Lower leg skin (tissue), 4 donors: ENCODE data around the gene ZRANB3. TPM values are rescaled to one million over a fixed set of nuclear protein-coding genes. Genes with fewer than 3 reads are reported as not detected.
"Not testable (repeated sequence)": the region's sequence is repeated elsewhere in the genome, so short reads cannot be mapped to it uniquely, and the experiment has no call there.

Experiments used
- DNase-seq, 2 donors: peaks; one replicate each; pipeline ENCODE4 v3.0.0-alpha.2; 2019; ENCODE audit warnings: low spot score in 2 of 2
- H3K4me3 ChIP-seq: fragments of 200-600 bp; sonication (generic); 2 replicates; pipeline ENCODE4 v1.5.1; 2017; ENCODE audit warnings: mild to moderate bottlenecking, low read depth; ENCODE audit not compliant: poor library complexity, severe bottlenecking
- CTCF ChIP-seq, 3 donors: fragments of 450-650 bp; IDR thresholded peaks; one replicate each; pipeline ENCODE4 v1.5.1; 2016; ENCODE audit warnings: antibody characterized with exemption in 3 of 3, mild to moderate bottlenecking in 3 of 3, moderate library complexity in 2 of 3
- POLR2A ChIP-seq, 2 donors: fragments of 450-650 bp; IDR thresholded peaks; one replicate each; pipeline ENCODE4 v1.6.1; 2016 to 2017; ENCODE audit warnings: antibody characterized with exemption in 2 of 2, mild to moderate bottlenecking in 1 of 2, moderate library complexity in 1 of 2
- WGBS, 2 donors: methylation state at CpG; one replicate each; pipeline ENCODE4 v1.1.5; 2018; 5-methylcytosine and 5-hydroxymethylcytosine counted together
- intact Hi-C: fragments of 100-400 bp; cut with DNase I; formaldehyde crosslinking; loops from one replicate; pipeline ENCODE4 v1.15.0; 2023; ENCODE audit warnings: low total_unique reads
- total RNA-seq, 4 donors: library from RNA; depleted of rRNA; stranded (reverse); fragments of >200 nt; gene quantifications; one replicate each; pipeline ENCODE4 v1.1.0, GENCODE V29; 2016

The ZRANB3 gene
- total RNA-seq, 4 donors from 2014 or later = 2.1 to 8.1 (median 4.1) TPM

DNA sequence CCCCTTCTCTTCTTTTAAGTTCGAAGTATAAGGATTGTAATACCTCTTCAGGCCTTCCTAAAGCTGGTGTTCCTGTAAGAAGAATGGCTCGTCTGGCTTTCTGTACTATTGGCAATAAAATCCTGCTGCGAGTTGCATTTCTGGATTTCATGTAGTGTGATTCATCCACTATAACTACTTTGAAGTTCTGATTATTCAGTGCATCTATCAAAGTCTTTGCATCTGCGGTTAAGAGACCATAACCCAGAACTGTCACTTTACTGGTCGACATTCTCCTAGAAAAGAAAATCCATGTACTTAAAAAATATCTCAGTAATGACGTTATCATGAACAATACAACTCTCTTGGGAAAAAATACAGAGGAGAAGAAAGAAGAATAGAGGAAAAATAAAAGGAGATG, 181.1 kb downstream of the ZRANB3 start:
- no peak overlapping the region for H3K4me3 ChIP-seq
- TF ChIP-seq CTCF (IDR thresholded peaks at IDR 0.05) (no peak), POLR2A (IDR thresholded peaks at IDR 0.05) (no peak)
- WGBS, 2 donors = 80 to 84% methylated on average over 6 of the region's 6 CpGs
- DNase-seq = no peak
- intact Hi-C loops = no loop called here

- DNase-seq, H3K4me3 ChIP-seq, intact Hi-C loops: not testable (repeated sequence)
- WGBS, 2 donors = 97% methylated on average over 5 of the region's 5 CpGs
Observed at GRCh38 chr2:135348096-135348704, 182.8 kb downstream of the ZRANB3 start.

GRCh38 chr2:135337071-135337470, 193.9 kb downstream of the ZRANB3 start:
- WGBS, 2 donors = 82 to 83% methylated on average over 3 of the region's 3 CpGs
- H3K4me3 ChIP-seq = no peak overlapping the region
- DNase-seq = no peak
- intact Hi-C loops = no loop called here
- TF ChIP-seq CTCF (IDR thresholded peaks at IDR 0.05) = no peak
- no peak for TF ChIP-seq POLR2A (IDR thresholded peaks at IDR 0.05)

DNA sequence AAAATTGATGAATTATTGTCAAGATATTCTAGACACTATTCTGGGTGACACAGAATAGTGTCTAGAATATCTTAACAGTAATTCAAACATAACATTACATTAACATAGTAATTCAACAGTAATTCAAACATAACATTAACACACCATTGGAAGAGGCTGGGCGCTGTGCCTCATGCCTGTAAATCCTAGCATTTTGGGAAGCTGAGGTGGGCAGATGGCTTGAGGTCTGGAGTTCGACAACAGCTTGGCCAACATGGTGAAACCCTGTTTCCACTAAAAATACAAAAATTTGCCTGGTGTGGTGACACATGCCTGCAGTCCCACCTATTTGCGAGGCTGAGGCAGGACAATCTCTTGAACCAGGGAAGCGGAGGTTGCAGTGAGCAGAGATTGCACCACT, 195.8 kb downstream of the ZRANB3 start:
- TF ChIP-seq CTCF (IDR thresholded peaks at IDR 0.05) = no peak
- TF ChIP-seq POLR2A (IDR thresholded peaks at IDR 0.05) = no peak
- no peak for DNase-seq
- no peak overlapping the region for H3K4me3 ChIP-seq
- intact Hi-C loops = no loop called here
- WGBS, 2 donors = 95 to 96% methylated on average over 4 of the region's 4 CpGs

GRCh38 chr2:135327146-135327545, 203.9 kb downstream of the ZRANB3 start:
- intact Hi-C loops = no loop called here
- no peak overlapping the region for H3K4me3 ChIP-seq
- no peak for DNase-seq
- TF ChIP-seq POLR2A (IDR thresholded peaks at IDR 0.05) (no peak), CTCF (IDR thresholded peaks at IDR 0.05) (no peak)
- WGBS, 2 donors = 71 to 81% methylated on average over 1 of the region's 1 CpG

DNA sequence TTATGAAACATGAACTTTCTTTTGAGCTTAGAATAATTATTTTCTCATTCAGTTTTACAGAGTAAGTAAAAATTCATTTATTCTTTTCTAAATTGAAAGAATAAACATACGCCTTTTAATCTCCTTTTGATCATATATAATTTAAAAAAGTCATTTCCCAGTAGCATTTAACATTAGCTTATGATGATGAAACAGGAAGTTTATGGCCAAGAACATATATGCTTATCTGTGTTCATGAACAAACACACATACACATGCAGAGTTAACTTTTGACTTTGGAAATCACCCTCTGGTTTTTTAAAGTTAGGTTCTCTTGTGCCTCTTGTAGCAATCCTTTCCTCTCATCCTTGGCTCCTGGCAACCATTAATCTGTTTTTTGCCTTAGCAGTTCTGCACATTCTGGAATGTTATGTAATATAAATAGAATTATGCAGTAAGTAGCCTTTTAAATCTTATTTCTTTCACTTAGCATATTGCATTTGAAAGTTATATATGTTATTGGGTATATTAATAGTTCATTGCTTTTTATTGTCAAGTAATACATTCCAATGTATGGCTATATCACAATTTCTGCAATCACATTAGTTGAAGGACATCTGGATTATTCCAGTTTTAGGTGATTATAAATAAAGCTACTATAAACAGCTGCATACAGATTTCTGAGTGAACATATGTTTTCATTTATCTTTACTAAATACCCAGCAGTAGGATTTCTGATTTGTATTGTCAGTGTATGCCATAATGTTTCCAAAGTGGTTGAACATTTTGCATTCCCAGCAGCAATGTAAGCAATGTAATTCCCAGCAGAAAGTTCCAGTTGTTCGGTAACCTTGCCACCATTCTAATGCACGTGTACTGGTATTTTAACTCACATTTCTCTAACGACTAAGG, 210.3 kb downstream of the ZRANB3 start:
- TF ChIP-seq CTCF (IDR thresholded peaks at IDR 0.05) (no peak), POLR2A (IDR thresholded peaks at IDR 0.05) (no peak)
- intact Hi-C loops = no loop called here
- 62 to 70% methylated on average over 4 of the region's 4 CpGs for WGBS, 2 donors
- DNase-seq = no peak
- H3K4me3 ChIP-seq = no peak overlapping the region
